CD4-positive, alpha-beta T cell treated with Interleukin-15 for 1 hour (primary cell): ENCODE data around the gene RAB40C.

Source experiments
- DNase-seq: peaks from one replicate; pipeline ENCODE4 v3.0.0-alpha.2; 2020

RAB40C gene

DNA sequence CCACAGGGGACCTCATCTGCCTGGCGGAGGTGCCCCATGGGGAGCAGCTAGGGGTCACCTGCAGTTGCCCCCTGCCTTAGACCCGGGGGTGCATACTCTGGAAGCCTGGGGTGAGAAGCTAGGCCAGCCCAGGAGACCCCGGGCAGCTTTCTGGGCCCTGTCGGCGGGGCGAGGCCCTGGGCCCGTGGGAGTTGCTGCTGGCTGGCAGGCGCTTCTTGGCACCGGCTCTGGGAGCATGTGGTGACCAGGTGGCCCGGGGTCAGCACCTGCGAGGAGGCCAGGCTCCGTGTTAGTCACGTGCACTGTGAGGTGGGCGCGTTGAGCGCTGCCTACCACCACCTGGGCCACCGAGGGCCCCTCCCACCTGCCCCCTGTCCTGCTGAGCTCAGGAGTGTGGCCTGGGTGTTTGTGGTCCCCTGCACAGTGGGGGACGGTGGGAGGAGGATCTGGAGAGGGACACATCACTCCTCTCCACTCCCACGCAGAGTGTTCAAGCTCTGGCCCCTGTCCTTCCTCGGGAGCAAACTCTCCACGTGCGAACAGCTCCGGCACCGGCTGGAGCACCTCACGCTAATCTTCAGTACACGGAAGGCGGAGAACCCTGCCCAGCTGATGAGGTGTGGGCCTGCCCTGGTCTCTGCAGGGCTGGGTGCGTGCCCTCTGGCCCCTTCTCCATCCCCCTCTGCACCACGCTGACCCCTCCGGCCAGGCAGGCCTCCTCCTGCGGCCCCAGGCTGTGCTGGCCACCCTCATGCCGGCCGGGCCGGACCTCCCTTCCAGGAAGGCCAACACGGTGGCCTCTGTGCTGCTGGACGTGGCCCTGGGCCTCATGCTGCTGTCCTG, 14.3 kb upstream of the RAB40C start:
- DNase-seq: no peak

DNA sequence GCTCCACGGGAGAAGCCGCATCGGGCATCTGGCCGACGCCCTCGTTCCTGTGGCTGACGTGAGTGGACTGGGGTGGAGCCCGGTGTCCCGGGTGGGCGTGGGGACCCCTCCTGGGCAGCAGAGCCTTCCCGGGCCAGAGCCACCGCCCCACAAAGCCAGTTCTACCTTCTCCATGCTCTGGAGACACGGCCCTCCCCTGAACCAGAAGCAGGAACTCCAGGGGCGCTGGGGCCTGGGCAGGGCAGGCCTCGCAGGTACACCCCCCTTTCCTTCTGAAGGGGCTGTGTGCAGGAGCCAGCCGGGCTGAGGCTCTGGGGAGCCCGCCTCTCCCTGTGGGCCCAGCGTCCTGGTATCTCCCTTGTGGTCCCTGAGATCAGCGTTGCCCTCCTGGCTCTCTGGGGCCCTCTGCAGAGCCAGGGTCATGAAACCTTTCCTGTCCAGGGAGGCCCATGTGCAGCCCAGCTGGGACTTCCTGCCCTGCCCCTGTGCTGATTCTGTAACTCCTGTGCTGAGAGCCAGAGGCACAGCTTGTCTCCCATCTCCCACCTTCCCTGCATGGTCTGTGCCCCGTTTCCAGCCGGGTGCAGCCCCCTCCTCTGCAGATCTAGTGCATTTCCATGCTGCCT, 13.6 kb upstream of the RAB40C start:
- DNase-seq: no peak

DNA sequence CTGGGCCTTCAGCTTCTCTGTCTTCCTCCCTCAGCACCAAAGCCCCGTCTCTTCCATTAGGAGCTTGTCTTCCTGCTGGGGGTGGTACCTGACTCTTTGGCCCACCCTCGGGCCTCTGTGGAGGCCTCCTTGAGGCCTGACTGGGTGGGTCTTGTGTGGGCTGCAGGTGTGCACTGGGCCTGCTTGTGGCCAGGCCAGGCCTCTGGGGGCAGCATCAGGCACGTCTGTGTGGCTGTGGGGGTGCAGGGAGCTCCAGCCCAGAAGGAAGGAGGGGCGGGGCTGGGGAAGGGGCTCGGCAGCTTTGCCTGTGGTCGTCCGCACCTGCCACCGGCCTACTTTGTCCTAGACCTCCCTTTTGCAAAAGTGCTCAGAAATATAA, 13.1 kb upstream of the RAB40C start:
- no peak for DNase-seq

DNA sequence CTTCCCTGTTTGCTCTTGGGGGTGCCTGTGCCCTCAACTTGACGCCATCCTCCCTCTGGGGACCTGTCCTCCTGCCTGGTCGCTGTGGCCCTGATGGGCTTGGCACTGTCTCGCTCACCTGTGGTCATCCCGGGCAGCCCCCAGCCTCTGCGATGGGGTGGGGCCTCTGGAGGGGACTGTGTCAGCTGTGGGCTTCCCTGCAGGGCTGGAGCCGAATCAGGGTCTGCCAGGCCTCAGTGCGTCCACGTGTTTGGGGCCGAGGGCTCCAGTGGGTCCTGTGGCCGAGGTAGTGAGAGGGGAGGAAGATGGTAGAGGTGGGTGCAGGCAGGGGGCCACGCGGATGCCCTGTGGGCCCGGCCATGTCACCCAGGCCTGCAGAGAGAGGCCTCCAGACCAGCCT, 12.1 kb upstream of the RAB40C start:
- no peak for DNase-seq

DNA sequence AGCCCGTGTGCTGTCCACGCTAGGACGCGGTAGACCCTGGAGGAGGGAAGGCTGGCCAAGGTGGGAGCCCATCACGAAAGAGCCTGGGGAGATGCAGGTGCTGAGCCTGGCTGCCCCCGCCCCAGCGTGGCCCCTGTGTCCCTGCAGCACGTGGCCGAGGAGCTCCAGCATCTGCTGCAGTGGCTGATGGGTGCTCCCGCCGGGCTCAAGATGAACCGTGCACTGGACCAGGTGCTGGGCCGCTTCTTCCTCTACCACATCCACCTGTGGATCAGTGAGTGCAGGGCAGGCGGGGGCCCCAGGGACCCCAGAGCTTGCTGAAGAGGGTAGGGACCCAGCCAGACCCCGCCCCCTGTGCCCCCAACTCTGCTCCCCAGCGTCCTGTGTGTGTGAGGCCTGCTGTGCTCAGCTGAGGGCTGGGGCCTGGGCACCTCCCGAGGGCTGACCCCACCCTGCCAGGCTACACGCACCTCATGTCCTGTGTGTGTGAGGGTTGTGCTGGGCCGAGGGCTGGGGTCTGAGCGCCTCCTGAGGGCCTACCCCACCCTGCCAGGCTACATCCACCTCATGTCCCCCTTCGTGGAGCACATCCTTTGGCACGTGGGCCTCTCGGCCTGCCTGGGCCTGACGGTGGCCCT, 11.5 kb upstream of the RAB40C start:
- DNase-seq: no peak

DNA sequence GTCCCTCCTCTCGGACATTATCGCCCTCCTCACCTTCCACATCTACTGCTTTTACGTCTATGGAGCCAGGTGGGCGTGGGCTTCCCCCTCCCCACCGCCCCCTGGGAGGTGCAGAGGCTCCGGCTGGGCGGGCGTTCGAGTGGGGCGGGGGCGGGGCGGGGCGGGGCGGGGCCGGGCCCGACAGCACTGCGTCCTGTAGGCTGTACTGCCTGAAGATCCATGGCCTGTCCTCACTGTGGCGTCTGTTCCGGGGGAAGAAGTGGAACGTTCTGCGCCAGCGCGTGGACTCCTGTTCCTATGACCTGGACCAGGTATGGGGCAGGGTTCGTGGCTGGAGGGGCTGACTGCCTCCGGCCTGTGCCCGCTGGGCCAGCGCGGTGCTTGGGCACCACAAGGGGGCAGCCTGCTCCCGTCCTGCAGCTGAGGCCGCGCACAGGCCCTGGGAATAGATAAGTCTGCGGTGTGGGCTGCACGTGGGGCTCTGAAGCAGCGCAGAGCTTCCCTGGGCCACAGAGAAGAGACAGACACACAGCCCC, 10.9 kb upstream of the RAB40C start:
- peak; percentile 70 for DNase-seq

DNA sequence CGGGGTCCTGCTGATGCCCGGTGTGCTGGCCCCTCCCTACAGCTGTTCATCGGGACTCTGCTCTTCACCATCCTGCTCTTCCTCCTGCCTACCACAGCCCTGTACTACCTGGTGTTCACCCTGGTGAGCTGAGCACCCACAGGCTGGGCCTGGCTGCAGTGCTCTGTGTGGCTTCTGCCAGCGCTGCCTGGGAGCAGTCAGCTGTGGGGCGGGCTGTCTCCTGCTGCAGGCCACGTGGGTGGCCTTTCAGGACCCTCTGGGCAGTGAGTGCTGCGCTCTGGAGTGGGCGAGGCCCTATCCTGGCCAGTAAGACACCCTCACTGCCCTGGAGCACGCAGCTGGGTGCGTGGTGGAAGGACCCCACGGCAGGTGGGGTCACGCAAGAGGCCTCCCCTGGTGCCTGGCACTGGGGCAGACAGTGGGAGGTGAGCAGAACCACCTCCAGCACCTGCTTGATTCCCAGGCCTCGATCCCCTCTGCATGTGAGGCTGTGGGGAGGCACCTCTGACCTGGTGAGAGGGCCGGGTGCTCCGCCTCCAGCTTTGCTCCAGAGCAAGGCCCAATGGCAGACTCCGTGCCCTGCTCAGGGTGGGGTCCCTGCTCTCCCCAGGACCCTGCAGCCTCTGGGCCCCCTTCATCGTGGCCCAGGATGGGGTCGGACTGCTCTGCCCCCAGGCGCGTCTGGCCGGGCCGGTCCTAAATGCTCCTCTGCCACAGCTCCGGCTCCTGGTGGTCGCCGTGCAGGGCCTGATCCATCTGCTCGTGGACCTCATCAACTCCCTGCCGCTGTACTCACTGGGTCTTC, 9.5 kb upstream of the RAB40C start:
- no peak for DNase-seq

DNA sequence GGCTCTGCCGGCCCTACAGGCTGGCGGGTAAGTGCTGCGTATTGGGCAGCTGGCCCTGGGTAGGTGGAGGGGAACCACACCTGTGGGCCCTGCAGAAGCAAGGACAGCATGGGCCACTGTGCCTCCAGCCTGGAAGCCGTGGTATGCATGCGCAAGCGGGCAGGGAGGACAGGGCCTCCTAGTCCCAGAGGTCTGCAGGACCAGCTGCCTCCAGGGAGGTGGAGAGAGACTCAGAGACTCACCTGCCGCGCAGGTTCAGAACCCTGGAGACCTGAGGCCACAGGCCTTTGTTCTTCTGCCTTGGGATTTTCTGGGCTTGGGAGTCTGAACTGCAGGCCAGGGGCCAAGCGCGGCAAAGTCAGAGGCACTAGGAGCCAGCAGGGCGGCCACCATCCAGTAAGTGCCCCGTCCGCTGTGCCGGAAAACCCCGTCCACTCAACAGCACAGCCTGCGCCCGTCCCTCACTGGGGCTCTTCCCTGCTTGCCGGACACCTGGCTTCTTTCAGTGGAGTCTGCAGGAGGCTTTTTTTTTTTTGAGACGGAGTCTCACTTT, 8.8 kb upstream of the RAB40C start:
- no peak for DNase-seq

DNA sequence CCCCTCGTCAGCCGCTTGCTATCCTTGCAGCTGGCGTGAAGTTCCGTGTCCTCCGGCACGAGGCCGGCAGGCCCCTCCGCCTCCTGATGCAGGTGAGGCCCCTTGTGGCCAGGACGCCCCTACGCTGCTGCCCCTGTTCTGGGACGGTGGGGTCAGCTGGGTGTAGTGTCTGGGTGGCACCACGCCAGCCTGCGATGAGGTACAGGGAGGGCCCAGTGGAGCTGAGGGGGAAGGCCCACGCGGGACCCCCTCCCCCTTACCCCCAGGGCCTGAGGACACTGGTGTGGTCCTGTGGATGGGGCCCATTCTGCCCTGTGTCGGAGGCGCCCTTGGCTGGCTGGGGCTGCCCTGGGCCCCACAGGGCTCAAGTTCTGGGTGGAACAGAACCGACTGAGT, 7.7 kb upstream of the RAB40C start:
- no peak for DNase-seq

DNA sequence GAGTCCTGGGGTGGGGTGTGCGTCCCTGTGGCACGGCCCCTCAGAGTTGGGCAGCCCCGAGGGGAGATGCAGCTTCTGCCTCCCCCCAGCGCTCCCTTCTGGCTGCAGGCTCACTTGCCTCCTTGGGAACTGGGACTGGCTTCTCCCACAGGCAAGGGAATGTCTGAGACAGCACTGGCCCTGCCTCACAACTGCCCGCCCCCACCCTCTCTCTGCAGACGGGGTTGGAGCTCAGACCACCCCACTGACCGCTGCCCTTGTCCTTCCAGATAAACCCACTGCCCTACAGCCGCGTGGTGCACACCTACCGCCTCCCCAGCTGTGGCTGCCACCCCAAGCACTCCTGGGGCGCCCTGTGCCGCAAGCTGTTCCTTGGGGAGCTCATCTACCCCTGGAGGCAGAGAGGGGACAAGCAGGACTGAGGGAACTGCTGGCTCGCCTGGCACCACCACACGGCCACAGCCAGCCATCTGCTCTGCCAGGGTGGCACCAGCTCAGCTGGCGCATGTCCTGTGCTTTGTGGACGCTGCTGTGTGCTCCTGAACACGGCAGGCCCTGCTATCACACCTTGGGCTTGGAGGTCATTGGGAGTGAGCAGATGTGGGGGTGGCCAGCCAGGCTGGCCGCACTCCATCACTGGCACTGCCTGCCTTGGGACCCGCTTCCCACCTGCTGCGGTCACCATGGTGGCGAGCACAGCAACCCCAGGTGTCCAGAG, 7.1 kb upstream of the RAB40C start:
- DNase-seq: no peak

DNA sequence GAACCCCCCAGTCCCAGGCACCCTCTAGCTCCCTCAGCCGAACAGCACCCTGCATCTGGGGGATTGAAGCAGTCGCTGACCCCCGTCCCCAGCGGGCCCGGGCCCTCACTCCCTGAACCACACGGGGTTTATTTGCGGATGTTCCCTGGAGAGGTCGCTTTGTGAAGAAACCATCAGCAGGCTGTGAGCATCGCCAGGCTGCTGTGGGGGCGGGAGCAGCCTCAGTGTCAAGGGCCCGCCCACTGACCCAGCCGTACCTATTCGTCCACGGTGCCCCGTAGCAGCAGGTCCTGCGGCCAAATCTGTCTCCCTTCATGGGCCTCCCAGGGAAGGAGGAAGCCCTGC, 6.4 kb upstream of the RAB40C start:
- DNase-seq: no peak

DNA sequence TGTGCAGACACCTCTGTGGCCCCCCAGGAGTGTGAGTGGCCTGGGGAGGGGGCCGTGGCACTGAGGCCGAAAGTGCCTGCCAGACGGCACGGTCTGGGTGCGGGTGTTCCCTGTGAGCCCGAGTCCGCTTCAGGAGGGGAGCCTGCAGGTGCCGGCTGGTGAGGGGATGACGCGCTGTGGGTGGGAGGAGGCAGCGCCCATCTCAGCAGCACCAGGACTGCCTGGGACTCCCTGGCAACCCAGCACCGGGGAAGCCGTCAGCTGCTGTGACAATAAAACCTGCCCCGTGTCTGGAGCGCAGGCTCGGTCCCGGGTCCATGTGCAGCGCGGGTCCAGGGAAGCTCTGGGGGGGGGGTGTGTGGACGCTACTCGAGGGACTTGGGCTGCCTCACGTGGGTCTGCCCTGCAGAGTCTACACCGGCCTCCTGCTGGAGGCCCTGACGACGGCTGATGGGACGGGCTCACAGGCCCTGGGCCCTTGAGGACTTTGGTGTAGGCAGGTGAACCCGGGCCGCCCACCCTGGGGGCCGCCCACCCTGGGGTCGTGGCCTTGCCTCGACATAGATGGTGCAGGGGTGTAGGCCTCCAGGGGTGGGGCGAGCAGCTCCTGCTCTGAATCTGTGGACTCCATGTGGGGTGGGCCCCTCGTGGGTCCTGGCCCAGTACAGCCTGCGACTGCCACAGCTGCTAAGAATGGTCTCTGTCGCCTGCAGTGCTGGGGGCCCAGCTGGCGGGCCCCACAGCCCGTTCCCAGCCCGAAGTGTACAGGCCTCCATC, 5.9 kb upstream of the RAB40C start:
- no peak for DNase-seq

DNA sequence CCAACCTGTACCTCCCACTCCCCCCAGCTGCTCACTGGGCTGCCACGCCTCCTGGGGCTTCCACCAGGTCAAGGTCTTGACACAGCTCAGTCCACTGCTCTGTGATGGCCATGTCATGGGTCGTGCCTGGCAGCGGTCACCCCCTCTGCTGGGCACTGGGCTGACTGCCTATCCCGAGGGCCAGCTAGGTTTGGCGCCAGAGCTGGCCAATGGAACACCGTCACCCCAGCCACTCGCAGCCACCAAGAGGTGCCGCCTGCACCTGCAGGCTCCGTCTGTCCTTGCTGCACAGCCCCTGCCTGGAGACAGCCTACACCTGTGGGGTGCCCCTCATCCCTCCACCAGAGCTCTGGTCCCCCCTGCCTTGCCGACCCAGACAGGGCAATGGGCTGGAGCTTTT, 4.5 kb upstream of the RAB40C start:
- DNase-seq: no peak

DNA sequence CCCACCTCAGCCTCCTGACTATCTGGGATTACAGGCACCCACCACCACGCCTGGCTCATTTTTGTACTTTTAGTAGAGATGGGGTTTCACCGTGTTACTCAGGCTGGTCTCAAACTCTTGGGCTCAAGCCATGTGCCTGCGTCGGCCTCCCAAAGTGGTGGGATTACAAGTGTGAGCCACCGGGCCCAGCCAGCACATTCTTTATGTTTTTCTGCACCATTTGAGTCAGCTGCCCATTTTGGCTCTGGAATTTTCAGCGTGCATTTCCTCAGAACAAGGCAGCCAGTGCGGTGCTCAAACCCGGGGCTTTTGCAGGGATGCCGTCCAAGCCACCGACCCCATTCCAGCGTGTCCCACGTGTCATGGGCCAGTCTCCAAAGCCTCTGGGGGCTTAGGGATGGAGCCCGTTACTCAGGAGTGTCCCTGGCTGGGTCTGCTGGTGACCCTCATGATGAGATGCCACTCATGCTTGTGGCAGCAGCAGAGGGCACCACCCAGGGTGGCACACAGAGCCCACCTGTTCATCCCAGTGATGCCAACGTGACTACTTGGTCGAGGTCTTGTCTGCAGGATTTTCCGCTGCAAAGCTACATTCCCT, 3.7 kb upstream of the RAB40C start:
- DNase-seq: no peak

DNA sequence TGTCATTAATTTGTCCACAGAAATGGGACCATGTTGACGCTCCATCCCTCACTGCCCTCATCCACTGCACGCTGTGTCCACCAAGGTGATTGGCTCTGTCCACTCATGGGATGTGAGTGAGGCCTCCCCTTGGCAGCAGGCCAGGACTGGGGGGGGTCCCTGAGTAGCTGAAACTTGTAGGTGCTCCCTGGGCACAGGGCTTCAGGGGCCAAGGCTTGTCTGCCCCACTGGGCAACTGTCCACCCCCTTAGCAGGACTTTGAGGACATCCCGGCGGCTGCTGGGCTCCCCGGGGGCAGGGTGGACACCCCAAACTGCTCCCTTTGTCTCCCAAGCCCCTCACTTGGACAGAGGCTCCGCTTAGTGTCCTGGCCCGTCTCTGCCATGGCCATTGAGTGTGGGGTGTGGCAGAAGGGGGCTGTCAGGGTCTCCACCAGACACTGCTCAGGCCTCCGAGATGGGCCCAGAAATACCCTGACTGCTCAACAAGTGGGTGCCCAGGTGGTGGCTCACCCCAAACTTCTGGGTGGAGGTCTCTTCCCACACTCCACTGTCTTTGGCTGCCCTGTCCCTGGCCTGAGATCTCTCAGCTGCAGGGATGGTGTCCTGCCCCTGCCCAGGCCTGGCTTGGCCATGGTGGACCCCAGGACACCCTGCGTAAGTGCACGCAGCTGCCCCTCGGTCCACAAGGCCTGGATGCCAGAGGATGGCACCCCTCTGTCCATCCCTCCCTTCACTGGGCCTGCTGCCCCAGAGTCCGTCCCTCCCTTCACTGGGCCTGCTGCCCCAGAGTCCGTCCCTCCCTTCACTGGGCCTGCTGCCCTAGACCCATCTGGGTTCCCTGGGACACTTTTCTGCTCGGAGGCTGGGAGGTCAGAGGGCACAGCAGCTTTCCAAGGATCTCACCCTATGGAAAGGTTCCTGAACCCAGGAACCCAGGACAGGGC, 2.9 kb upstream of the RAB40C start:
- DNase-seq: no peak

DNA sequence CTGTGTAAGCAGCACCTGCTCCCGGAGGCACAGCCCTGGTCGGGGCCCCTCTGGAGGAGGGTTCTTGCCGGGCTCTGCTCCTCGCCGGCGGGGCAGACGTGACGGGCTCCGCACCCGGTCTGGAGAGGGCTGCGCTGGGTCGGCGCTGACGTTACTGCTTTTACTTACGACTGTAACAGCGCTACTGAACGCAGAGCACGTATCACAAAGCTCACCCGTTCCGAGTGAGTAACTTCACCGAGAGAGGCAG, 1.3 kb upstream of the RAB40C start:
- DNase-seq: peak; percentile 66

DNA sequence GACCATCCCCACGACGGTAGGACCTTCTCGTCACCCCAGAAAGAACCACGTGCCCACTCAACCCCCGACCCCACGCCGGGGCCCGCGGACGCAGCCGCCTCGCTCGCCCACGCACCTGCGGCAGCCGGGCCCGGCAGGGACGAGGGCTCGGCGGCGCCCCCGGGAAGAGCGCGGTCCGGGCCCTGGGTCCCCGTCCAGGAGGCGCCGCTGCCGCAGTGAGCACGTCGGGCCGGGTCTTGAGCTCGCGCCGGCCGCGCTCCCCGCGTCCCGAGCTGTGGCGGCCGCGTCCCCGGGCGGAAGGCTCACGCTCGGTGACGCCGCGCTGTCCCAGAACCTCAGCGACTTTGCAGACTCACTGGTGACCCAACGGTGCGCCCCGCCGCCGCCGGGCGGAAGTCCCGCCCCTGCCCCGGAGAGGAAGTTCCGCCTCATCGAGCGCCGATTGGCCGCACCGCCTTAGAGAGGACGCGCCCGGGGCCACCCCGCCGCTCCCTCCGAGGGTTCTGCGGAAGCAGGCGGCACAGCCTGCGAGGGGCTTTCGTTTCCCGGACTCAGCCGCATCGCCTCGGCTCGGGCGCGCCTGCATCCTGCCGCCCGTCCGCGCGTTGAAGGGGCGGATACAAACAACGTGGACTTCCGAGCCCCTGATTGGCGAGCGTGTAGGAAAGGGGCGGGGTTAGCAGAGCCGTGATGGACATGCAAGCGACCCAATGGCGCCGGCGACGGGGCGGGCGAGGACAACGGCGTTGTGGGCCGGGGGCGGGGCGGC, 793 bp upstream of the RAB40C start:
- peak; percentile 96 for DNase-seq

DNA sequence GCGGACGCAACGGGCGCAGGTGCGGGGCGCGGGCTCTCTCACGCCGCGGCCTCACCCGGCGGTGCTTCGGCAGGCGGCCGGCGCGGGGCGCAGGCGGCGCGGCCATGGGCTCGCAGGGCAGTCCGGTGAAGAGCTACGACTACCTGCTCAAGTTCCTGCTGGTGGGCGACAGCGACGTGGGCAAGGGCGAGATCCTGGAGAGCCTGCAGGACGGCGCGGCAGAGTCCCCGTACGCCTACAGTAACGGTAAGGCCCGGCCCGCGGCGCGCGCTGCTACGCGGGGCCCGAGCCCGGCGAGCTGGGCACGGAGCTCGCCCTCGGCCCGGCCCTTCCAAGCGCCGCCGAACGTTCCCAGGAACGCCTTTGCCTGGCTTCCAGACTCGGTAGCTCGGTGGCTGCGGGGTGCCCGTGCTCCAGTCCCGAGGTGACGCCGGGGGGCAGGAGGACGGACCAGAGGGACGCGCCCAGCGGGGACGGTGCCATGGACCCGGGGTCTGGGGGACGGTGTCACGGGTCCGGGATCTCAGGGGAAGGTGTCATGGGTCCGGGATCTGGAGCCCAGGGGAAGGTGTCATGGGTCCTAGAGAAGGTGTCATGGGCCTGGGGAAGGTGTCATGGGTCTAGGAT, 435 bp downstream of the RAB40C start:
- no peak for DNase-seq

DNA sequence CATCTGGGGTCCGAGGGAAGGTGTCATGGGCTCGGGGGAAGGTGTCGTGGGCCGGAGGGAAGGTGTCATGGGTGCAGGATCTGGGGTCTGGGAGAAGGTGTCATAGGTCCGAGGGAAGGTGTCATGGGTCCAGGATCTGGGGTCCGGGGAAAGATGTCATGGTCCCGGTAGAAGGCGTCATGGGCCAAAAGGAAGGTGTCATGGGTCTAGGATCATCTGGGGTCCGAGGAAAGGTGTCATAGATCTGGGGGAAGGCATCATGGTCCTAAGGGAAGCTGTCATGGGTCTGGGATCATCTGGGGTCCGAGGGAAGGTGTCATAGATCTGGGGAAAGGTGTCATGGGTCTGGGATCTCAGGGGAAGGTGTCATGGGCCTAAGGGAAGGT, 942 bp downstream of the RAB40C start:
- DNase-seq: no peak
